Measurements from ENCODE around the gene RTP1. TPM values are rescaled to one million over a fixed set of nuclear protein-coding genes. Genes with fewer than 3 reads are reported as not detected.
"Not testable (repeated sequence)": the region's sequence is repeated elsewhere in the genome, so short reads cannot be mapped to it uniquely, and the experiment has no call there.

The RTP1 gene
- total RNA-seq, 4 donors from 2014 or later = not detected

DNA sequence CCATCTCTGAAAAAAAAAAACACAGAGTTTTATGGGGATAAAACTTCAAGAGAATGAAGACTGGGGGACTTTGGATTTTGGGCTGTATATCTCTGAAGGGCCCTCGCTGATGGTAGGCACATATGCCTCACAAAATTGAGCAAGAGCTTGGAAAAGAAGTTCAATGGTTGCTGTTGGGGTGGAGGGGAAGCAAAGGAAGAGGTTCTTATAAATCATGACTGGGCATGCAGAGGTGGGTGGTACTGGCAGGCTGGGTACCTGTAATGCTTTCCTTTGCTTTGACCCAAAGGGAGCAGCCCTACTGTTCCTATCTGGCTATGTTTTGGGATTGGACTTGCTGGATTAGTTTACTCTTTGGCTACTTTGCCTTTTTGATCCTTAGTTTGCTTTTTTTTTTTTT is 6.0 kb upstream of the RTP1 start:
- 61 to 74% methylated on average over 1 of the region's 1 CpG for WGBS, 2 donors
- intact Hi-C loops (cut with DNase I; ENCODE audit: low total_unique reads) = no loop called here
- no peak overlapping the region for H3K4me3 ChIP-seq (ENCODE audit: low read depth, poor library complexity, severe bottlenecking)
- no peak for TF ChIP-seq POLR2A (IDR thresholded peaks at IDR 0.05)
- TF ChIP-seq, protein P1, sequence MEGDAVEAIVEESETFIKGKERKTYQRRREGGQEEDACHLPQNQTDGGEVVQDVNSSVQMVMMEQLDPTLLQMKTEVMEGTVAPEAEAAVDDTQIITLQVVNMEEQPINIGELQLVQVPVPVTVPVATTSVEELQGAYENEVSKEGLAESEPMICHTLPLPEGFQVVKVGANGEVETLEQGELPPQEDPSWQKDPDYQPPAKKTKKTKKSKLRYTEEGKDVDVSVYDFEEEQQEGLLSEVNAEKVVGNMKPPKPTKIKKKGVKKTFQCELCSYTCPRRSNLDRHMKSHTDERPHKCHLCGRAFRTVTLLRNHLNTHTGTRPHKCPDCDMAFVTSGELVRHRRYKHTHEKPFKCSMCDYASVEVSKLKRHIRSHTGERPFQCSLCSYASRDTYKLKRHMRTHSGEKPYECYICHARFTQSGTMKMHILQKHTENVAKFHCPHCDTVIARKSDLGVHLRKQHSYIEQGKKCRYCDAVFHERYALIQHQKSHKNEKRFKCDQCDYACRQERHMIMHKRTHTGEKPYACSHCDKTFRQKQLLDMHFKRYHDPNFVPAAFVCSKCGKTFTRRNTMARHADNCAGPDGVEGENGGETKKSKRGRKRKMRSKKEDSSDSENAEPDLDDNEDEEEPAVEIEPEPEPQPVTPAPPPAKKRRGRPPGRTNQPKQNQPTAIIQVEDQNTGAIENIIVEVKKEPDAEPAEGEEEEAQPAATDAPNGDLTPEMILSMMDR (IDR thresholded peaks at IDR 0.05) = no peak
- no peak for DNase-seq (ENCODE audit: low spot score in 2 of 2)

DNA sequence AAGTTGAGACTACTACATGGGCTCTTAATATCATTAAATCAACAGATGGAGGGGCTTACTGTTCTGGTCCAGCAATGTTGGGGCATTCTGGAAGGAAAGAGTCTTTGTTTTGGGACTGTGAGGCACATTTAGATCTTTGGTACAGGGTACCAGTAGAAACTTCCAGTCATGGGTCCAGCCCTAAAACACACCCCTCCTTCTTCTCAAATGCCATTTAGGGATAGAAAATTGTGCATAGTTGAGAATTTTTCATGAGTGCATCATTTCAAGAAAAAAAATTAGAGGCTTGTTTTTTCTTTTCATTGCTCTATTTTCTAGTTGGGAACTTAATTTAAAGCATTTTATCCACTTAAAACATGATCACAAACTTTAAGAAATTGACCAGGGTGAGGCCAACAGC is 4.1 kb upstream of the RTP1 start:
- no peak for DNase-seq (ENCODE audit: low spot score in 2 of 2)
- intact Hi-C loops (cut with DNase I; ENCODE audit: low total_unique reads) = no loop called here
- H3K4me3 ChIP-seq (ENCODE audit: low read depth, poor library complexity, severe bottlenecking) = no peak overlapping the region
- TF ChIP-seq, protein P1 (IDR thresholded peaks at IDR 0.05) = no peak

DNA sequence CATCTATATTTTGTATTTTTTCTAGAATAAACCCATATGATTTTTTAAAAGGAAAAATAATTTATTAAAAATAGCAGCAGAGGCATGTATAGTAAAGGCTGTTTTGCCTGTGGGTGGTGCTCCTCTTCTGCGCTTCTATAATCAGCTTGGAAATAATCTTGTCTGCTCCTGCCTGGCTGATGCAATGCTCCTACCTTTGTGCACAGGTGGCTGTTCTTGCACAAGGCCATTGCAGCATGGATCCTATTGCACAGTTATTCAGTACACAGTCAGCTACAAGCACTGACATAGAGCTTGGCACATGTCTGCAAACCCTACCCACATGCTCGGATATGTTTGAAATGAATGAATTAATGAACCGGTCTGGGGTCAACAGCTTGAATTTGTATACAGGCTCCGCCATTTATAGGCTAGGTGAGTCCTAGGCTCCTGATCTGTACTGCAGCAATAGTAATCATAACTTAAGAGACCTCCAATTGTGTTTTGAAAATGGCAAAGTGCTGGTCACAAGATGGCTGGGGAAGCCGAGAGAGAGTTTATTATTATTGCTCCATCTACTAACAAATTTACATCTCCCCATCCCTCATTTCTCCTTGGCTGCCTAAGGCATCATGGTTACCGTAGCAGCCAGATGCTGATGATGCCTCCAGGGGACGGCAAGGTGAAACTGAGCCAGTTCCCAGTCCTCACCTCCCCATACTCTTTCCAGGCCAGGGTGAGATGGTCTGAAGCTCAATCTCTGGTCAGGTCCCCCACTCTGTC is 532 bp upstream of the RTP1 start:
- H3K4me3 ChIP-seq (ENCODE audit: low read depth, poor library complexity, severe bottlenecking) = no peak overlapping the region
- no peak for DNase-seq (ENCODE audit: low spot score in 2 of 2)
- TF ChIP-seq, protein P1 (IDR thresholded peaks at IDR 0.05) = no peak
- TF ChIP-seq POLR2A (IDR thresholded peaks at IDR 0.05) = no peak
- 62 to 74% methylated on average over 7 of the region's 7 CpGs for WGBS, 2 donors
- intact Hi-C loops (cut with DNase I; ENCODE audit: low total_unique reads) = no loop called here

DNA sequence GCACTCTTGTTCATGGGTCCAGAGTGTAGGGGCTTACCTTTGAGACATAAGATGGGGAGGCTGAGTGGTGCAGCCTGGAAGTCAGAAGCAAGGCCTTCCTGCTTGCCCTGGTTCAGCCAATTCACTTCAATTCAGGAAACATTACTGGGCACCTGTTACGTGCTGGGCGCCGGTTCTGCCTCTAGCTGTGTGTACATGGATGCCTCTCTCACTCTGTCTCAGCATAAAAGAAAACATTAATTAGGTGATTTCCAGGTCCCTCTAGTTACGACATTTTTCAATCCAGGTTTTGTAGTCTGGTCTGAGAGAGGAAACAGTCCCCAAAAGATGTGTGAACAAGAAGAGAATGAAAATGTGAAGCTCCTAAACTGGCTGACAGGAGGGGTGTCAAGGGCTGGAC is 1.2 kb downstream of the RTP1 start:
- no peak overlapping the region for H3K4me3 ChIP-seq (ENCODE audit: low read depth, poor library complexity, severe bottlenecking)
- intact Hi-C loops (cut with DNase I; ENCODE audit: low total_unique reads) = no loop called here
- WGBS, 2 donors = 74 to 78% methylated on average over 4 of the region's 4 CpGs
- TF ChIP-seq, protein P1 (IDR thresholded peaks at IDR 0.05) = no peak
- no peak for TF ChIP-seq POLR2A (IDR thresholded peaks at IDR 0.05)
- no peak for DNase-seq (ENCODE audit: low spot score in 2 of 2)

DNA sequence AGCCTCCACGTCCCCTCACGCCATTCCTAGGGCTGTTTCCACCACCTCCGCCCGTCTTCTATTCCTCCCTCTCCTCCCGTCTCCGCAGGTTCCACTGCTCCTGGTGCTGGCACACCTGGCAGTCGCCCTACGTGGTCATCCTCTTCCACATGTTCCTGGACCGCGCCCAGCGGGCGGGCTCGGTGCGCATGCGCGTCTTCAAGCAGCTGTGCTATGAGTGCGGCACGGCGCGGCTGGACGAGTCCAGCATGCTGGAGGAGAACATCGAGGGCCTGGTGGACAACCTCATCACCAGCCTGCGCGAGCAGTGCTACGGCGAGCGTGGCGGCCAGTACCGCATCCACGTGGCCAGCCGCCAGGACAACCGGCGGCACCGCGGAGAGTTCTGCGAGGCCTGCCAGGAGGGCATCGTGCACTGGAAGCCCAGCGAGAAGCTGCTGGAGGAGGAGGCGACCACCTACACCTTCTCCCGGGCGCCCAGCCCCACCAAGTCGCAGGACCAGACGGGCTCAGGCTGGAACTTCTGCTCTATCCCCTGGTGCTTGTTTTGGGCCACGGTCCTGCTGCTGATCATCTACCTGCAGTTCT is 2.3 kb downstream of the RTP1 start:
- intact Hi-C loops (cut with DNase I; ENCODE audit: low total_unique reads); H3K4me3 ChIP-seq (ENCODE audit: low read depth, poor library complexity, severe bottlenecking); DNase-seq (ENCODE audit: low spot score in 2 of 2): not testable (repeated sequence)
- WGBS, 2 donors = 97 to 98% methylated on average over 36 to 44 of the region's 44 CpGs

DNA sequence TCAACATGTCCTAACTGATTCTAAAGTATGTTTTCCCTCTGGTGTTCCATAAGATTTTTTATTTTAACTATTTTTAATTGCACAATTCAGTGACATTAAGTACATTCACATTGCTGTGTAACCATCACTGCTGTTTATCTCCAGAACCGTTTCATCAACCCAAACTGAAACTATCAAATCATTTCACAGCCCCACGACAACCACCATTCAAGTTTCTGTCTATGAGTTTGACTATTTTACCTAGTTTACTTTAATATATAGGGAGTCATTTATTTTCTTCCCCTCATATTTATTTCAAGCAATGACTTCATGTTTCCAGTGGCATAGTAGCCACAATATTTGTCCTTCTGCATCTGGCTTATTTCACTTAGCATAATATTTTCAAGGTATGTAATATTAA is 8.4 kb downstream of the RTP1 start:
- WGBS, 2 donors = 31 to 55% methylated on average over 2 of the region's 2 CpGs
- DNase-seq (ENCODE audit: low spot score in 2 of 2) = no peak
- intact Hi-C loops (cut with DNase I; ENCODE audit: low total_unique reads) = no loop called here
- TF ChIP-seq POLR2A (IDR thresholded peaks at IDR 0.05) = no peak
- TF ChIP-seq, protein P1 (IDR thresholded peaks at IDR 0.05) = no peak
- no peak overlapping the region for H3K4me3 ChIP-seq (ENCODE audit: low read depth, poor library complexity, severe bottlenecking)
